Stomach smooth muscle (tissue), 2 donors: Measurements from ENCODE around the gene ARID3B.

Experiments used
- H3K27ac ChIP-seq: one replicate; pipeline ENCODE4 v1.7.0; 2013; ENCODE audit warnings: mild to moderate bottlenecking, low read length, inconsistent platforms
- H3K27me3 ChIP-seq, 2 donors: one replicate each; pipeline ENCODE4 v1.7.0; 2013; ENCODE audit warnings: low read length in 2 of 2; ENCODE audit not compliant: insufficient read depth in 2 of 2, control insufficient read depth in 1 of 2
- H3K36me3 ChIP-seq, 2 donors: one replicate each; pipeline ENCODE4 v1.7.0; 2013; ENCODE audit warnings: low read length in 2 of 2; ENCODE audit not compliant: control insufficient read depth in 2 of 2, insufficient read depth in 2 of 2
- H3K4me1 ChIP-seq: one replicate; pipeline ENCODE4 v1.7.0; 2013; ENCODE audit warnings: low read length; ENCODE audit not compliant: control insufficient read depth, insufficient read depth
- H3K4me3 ChIP-seq, 2 donors: one replicate each; pipeline ENCODE4 v1.7.0; 2013; ENCODE audit warnings: low read length in 2 of 2
- H3K9ac ChIP-seq, 2 donors: one replicate each; pipeline ENCODE4 v1.7.0; 2013; ENCODE audit warnings: low read length in 2 of 2, mild to moderate bottlenecking in 1 of 2
- H3K9me3 ChIP-seq, 2 donors: one replicate each; pipeline ENCODE4 v1.7.0; 2013; ENCODE audit warnings: low read length in 2 of 2; ENCODE audit not compliant: control insufficient read depth in 2 of 2
- donor health status: healthy.
- donor health status: Pancreatic carcinoma.

Gene ARID3B

DNA sequence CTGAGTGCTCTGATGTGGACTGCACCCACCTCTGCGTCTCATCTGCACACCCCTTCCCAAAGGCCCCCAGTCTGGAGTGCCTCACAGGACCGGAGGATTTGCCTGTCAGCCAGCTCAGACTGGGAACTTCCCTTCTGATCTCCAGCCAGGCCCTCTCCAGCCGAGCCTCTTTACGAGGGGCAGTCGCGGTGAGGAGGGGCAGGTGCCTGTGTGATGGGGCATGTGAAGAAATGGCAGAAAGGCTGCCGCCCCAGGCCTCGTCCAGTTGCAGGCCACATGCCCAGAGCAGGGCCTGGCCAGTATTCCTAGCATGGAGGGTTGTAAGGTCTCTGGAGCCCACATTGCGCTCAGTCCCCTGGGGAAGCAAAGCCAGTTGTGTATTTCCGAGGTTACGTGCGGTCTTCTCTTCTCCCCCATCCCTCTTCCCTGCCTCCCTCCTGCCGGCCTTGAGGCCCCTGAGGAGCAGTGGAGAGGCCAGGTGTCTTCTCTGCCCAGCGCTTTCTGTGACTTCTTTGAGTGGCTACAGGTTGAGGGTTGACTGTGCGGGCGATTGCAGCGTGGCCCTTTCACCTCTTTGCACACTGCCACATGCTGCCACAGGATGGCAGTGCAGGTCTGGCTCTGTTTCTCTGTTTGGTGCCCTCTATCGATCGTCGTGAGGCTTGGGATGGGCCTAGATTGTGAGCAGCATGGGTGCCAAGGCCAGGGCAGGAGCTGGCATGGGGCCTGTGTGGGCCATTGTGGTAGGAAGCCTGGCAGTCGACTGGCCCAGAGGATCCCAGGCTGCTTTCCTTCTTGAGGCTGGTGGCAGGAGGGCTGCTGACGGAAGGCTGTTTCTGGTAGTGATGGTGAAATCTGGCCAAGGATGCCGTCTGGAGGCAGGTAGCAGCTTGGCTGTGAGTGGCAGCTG, 79.9 kb downstream of the ARID3B start:
- no peaks in the 10 kb centered on the region for H3K27me3 ChIP-seq
- H3K9me3 ChIP-seq = no peaks in the 10 kb centered on the region
- H3K4me3 ChIP-seq = no peak overlapping the region
- H3K36me3 ChIP-seq = peaks cover 56 to 64% of the 10 kb centered on the region in 2 donors
- peaks cover 37% of the 10 kb centered on the region for H3K4me1 ChIP-seq
- H3K9ac ChIP-seq = no peak overlapping the region
- no peak overlapping the region for H3K27ac ChIP-seq

DNA sequence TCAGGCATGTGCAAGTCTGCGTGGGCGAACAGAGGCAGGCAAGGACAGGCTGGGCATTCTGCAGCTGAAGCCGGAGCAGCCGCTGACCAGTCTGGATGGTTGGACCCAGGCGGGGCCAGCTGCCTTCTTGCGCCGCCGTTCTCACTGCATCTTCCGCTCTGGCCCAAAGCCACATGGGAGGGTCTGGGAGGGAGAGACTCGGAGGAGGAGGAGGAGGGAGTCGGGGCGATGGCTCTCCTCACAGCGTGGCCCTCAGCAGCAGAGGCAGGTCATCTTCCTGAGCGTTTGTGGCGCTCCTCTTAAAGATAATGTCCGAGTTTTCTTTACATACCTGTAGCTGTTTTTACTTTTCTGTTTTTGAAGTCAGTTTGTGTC, 80.5 kb downstream of the ARID3B start:
- H3K27ac ChIP-seq = no peak overlapping the region
- H3K4me3 ChIP-seq = no peak overlapping the region
- H3K36me3 ChIP-seq = peaks cover 58 to 71% of the 10 kb centered on the region in 2 donors
- H3K27me3 ChIP-seq = no peaks in the 10 kb centered on the region
- H3K9me3 ChIP-seq = no peaks in the 10 kb centered on the region
- no peak overlapping the region for H3K9ac ChIP-seq
- H3K4me1 ChIP-seq = peaks cover 32% of the 10 kb centered on the region

- Histone ChIP-seq H3K27me3 (no peaks in the 10 kb centered on the region), H3K27ac (no peak overlapping the region), H3K4me1 (peaks cover 28% of the 10 kb centered on the region), H3K4me3 (no peak overlapping the region), H3K9me3 (no peaks in the 10 kb centered on the region), H3K9ac (no peak overlapping the region), H3K36me3 (peaks cover 62 to 75% of the 10 kb centered on the region in 2 donors)
These were observed 80.9 kb downstream of the ARID3B start for GRCh38 chr15:74621936-74622335.

DNA sequence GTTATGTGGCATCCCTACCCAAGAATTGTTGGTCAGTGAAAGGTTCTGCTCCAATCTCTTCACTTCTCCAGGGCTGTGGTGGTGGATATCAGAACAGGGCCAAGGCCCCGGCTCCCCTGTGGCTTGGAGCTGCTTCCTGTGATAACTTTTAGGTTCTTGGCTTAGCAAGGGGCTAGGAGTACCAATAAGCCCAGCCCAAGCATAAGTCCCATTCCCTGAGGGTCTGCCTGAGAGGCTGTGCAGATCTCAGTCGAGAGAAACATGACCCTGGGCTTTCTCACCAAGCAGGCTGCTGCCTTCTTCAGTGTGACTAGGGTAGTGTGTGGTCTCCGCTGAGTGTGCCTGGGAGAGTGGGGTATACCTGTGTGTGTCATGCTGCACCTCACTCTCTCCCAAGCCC, 81.7 kb downstream of the ARID3B start:
- H3K4me1 ChIP-seq = peaks cover 20% of the 10 kb centered on the region
- peak overlapping the region in 1 of 2 donors; percentile 13 for H3K9ac ChIP-seq
- no peak overlapping the region for H3K27ac ChIP-seq
- no peaks in the 10 kb centered on the region for H3K27me3 ChIP-seq
- H3K36me3 ChIP-seq = peaks cover 69 to 83% of the 10 kb centered on the region in 2 donors
- no peaks in the 10 kb centered on the region for H3K9me3 ChIP-seq
- H3K4me3 ChIP-seq = no peak overlapping the region

GRCh38 chr15:74624020-74624602, 83.1 kb downstream of the ARID3B start:
- Histone ChIP-seq H3K4me3 (no peak overlapping the region), H3K36me3 (peaks cover 79 to 97% of the 10 kb centered on the region in 2 donors), H3K9ac (no peak overlapping the region), H3K9me3 (no peaks in the 10 kb centered on the region), H3K4me1 (peaks cover 10% of the 10 kb centered on the region), H3K27me3 (no peaks in the 10 kb centered on the region), H3K27ac (no peak overlapping the region)

DNA sequence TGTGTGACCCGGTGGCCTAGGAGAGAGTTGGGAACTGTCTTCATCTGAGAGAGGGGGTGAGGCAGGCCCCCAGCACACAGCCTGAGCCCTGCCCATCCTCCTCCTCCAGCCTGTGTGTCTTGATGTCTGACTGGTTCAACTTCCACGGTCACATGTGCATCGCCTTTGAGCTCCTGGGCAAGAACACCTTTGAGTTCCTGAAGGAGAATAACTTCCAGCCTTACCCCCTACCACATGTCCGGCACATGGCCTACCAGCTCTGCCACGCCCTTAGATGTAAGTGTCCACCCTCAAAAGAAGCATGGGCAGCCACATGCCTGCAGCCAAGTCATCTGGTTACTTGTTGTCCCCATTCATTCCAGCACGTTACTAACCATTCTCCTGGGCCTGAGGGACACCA, 84.7 kb downstream of the ARID3B start:
- Histone ChIP-seq H3K9me3 (no peaks in the 10 kb centered on the region), H3K27me3 (no peaks in the 10 kb centered on the region), H3K27ac (no peak overlapping the region), H3K36me3 (peaks cover 72 to 95% of the 10 kb centered on the region in 2 donors), H3K4me3 (no peak overlapping the region), H3K4me1 (peaks cover 4% of the 10 kb centered on the region), H3K9ac (no peak overlapping the region)

- H3K9ac ChIP-seq = no peak overlapping the region
- H3K27ac ChIP-seq = no peak overlapping the region
- H3K36me3 ChIP-seq = peaks cover 78 to 94% of the 10 kb centered on the region in 2 donors
- H3K4me1 ChIP-seq = no peaks in the 10 kb centered on the region
- no peaks in the 10 kb centered on the region for H3K27me3 ChIP-seq
- no peaks in the 10 kb centered on the region for H3K9me3 ChIP-seq
- H3K4me3 ChIP-seq = no peak overlapping the region
These were observed 85.3 kb downstream of the ARID3B start for GRCh38 chr15:74626336-74626735.

DNA sequence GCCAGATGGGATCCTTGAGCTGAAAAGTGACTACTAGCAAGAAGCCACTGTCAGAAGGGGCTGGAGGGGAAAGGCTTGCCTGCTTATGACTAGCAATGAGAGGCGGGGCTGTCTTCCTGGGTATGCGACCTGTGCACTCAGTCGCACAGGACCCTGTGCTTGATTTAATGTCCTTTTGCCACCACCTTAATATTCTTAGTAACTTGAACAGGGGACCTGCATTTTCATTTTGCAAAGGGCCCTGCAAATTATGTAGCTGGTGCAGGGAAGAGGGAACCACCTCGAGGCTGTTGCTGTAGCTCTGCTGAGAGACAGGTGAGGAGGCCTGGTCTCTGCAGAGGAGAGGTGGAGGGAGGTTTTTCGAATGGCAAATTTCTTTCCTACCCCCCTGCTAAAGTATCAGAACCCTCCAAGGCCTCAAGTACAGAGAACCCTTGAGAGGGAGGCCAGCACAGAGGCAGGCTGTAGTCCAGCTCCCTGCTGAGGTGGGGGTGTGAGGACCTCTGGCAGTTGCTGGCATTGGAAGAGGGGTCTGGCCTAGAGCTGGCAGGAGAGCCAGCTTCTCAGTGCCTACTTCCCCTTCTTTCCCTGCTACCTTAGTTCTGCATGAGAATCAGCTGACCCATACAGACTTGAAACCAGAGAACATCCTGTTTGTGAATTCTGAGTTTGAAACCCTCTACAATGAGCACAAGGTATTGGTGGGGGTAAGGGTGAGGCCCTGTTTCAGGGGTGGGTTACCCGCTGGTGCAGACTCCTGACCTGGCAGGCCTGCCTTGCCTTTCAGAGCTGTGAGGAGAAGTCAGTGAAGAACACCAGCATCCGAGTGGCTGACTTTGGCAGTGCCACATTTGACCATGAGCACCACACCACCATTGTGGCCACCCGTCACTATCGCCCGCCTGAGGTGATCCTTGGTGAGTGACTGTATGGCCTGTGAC, 86.0 kb downstream of the ARID3B start:
- Histone ChIP-seq H3K4me3 (no peak overlapping the region), H3K36me3 (peaks cover 75 to 91% of the 10 kb centered on the region in 2 donors), H3K9me3 (no peaks in the 10 kb centered on the region), H3K27ac (no peak overlapping the region), H3K4me1 (no peaks in the 10 kb centered on the region), H3K27me3 (no peaks in the 10 kb centered on the region), H3K9ac (no peak overlapping the region)

DNA sequence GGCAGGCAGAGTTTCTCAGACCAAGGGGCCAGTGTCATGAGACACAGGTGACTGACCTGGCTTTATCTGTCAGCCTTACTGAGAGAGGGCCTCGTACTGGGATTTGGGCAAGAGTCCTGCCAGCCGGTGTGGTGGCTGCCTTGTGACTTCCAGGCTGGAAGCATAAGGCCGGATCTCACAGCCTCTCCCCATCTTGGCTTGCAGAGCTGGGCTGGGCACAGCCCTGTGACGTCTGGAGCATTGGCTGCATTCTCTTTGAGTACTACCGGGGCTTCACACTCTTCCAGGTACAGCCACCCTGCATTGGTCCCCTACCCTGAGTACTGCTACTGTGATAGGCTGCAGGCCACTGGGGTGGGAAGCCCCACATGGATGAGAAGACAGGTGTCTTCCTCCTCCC, 86.7 kb downstream of the ARID3B start:
- Histone ChIP-seq H3K27ac (no peak overlapping the region), H3K9ac (no peak overlapping the region), H3K4me3 (no peak overlapping the region), H3K27me3 (no peaks in the 10 kb centered on the region), H3K9me3 (no peaks in the 10 kb centered on the region), H3K36me3 (peaks cover 70 to 89% of the 10 kb centered on the region in 2 donors), H3K4me1 (no peaks in the 10 kb centered on the region)

- Histone ChIP-seq H3K27ac (no peak overlapping the region), H3K27me3 (no peaks in the 10 kb centered on the region), H3K4me3 (no peak overlapping the region), H3K9me3 (no peaks in the 10 kb centered on the region), H3K9ac (no peak overlapping the region), H3K4me1 (no peaks in the 10 kb centered on the region), H3K36me3 (peaks cover 66 to 88% of the 10 kb centered on the region in 2 donors)
These were observed 87.2 kb downstream of the ARID3B start for GRCh38 chr15:74628199-74628598.
